GM23338 (cell line): ENCODE data around the gene SLC37A1.

Source experiments
- CTCF ChIP-seq, 2 experiments: fragments of 200-600 bp in 1 of 2; sonication (generic) in 1 of 2; conservative IDR thresholded peaks; 2 replicates each; pipeline versions ENCODE4 v1.5.1 to v1.6.1; 2016 to 2017; ENCODE audit warnings: antibody characterized with exemption in 2 of 2, low read depth in 2 of 2, mild to moderate bottlenecking in 2 of 2, moderate library complexity in 1 of 2
- EZH2 ChIP-seq: fragments of 200-600 bp; sonication (generic); IDR thresholded peaks from one replicate; pipeline ENCODE4 v1.8.0; 2017; ENCODE audit warnings: antibody characterized with exemption, mild to moderate bottlenecking, low read depth; ENCODE audit not compliant: unreplicated experiment
- REST ChIP-seq: IDR thresholded peaks from one replicate; pipeline ENCODE4 v1.6.1; 2018; ENCODE audit warnings: antibody characterized with exemption; ENCODE audit not compliant: unreplicated experiment

GRCh38 chr21:42527127-42527488 lies 13.5 kb downstream of the SLC37A1 start:
- TF ChIP-seq CTCF (conservative IDR thresholded peaks at IDR 0.05; ENCODE audit: low read depth in 2 of 2) (no peak), EZH2 (no peak), REST (no peak)
